Measurements from ENCODE around the gene SLC30A10. TPM values are rescaled to one million over a fixed set of nuclear protein-coding genes. Genes with fewer than 3 reads are reported as not detected.

SLC30A10 gene
- not detected in 3 replicates for total RNA-seq
- long read RNA-seq, result 0 reads

- no peak for DNase-seq (ENCODE audit: low spot score)
- Mint-ChIP-seq H3K4me3 (ENCODE audit: unreplicated experiment) (peak within 1 kb of the TSS; percentile 79), H3K27ac (ENCODE audit: unreplicated experiment) (no peak within 1 kb of the TSS), H3K9me3 (ENCODE audit: low read depth) (no peaks in the 10 kb centered on the region), H3K4me1 (ENCODE audit: low read depth) (peaks cover 10% of the 10 kb centered on the region), H3K36me3 (ENCODE audit: low read depth) (no peaks in the 10 kb centered on the region), H3K27me3 (ENCODE audit: low read depth) (peaks cover 28% of the 10 kb centered on the region)
- TF ChIP-seq CTCF (IDR thresholded peaks at IDR 0.05), result peak; percentile 31
Measured at GRCh38 chr1:219927956-219928790, at the start of gene SLC30A10. SLC30A10 (minus strand) TSS chr1:219928557; CDS start chr1:219928440, 117 bp downstream.

- Mint-ChIP-seq H3K36me3 (ENCODE audit: low read depth) (peaks cover 26% of the 10 kb centered on the region), H3K4me3 (ENCODE audit: unreplicated experiment) (no peak overlapping the region), H3K27ac (ENCODE audit: unreplicated experiment) (no peak overlapping the region), H3K9me3 (ENCODE audit: low read depth) (no peaks in the 10 kb centered on the region), H3K27me3 (ENCODE audit: low read depth) (no peaks in the 10 kb centered on the region), H3K4me1 (ENCODE audit: low read depth) (no peaks in the 10 kb centered on the region)
- no peak for TF ChIP-seq CTCF (IDR thresholded peaks at IDR 0.05)
- no peak for DNase-seq (ENCODE audit: low spot score)
Measured at GRCh38 chr1:219973213-219973612, 44.9 kb upstream of the SLC30A10 start.

- no peaks in the 10 kb centered on the region for H3K9me3 Mint-ChIP-seq (ENCODE audit: low read depth)
- no peak overlapping the region for H3K4me3 Mint-ChIP-seq (ENCODE audit: unreplicated experiment)
- TF ChIP-seq CTCF (IDR thresholded peaks at IDR 0.05), result no peak
- no peak for DNase-seq (ENCODE audit: low spot score)
- peaks cover 20% of the 10 kb centered on the region for H3K36me3 Mint-ChIP-seq (ENCODE audit: low read depth)
- H3K4me1 Mint-ChIP-seq (ENCODE audit: low read depth), result no peaks in the 10 kb centered on the region
- H3K27ac Mint-ChIP-seq (ENCODE audit: unreplicated experiment), result no peak overlapping the region
- no peaks in the 10 kb centered on the region for H3K27me3 Mint-ChIP-seq (ENCODE audit: low read depth)
Measured at GRCh38 chr1:219967361-219967760, 39.0 kb upstream of the SLC30A10 start.

GRCh38 chr1:219966071-219966349, 37.7 kb upstream of the SLC30A10 start:
- Mint-ChIP-seq H3K27ac (ENCODE audit: unreplicated experiment) (no peak overlapping the region), H3K36me3 (ENCODE audit: low read depth) (peaks cover 20% of the 10 kb centered on the region), H3K4me1 (ENCODE audit: low read depth) (no peaks in the 10 kb centered on the region), H3K27me3 (ENCODE audit: low read depth) (no peaks in the 10 kb centered on the region), H3K4me3 (ENCODE audit: unreplicated experiment) (no peak overlapping the region), H3K9me3 (ENCODE audit: low read depth) (no peaks in the 10 kb centered on the region)
- no peak for DNase-seq (ENCODE audit: low spot score)
- TF ChIP-seq CTCF (IDR thresholded peaks at IDR 0.05), result no peak

- Mint-ChIP-seq H3K27ac (ENCODE audit: unreplicated experiment) (no peak overlapping the region), H3K4me3 (ENCODE audit: unreplicated experiment) (no peak overlapping the region), H3K27me3 (ENCODE audit: low read depth) (no peaks in the 10 kb centered on the region), H3K36me3 (ENCODE audit: low read depth) (peaks cover 18% of the 10 kb centered on the region), H3K9me3 (ENCODE audit: low read depth) (no peaks in the 10 kb centered on the region), H3K4me1 (ENCODE audit: low read depth) (no peaks in the 10 kb centered on the region)
- no peak for DNase-seq (ENCODE audit: low spot score)
- TF ChIP-seq CTCF (IDR thresholded peaks at IDR 0.05), result no peak
Measured at GRCh38 chr1:219965285-219966070, 37.1 kb upstream of the SLC30A10 start.
